Measurements from ENCODE around the gene SLC38A9. TPM values are rescaled to one million over a fixed set of nuclear protein-coding genes. Genes with fewer than 3 reads are reported as not detected.
A peak's percentile ranks its signal among the peaks of the same experiment; 100 is the strongest.

The SLC38A9 gene
- total and polyA plus RNA-seq, 5 donors from 2014 or later, result 16.3 to 21.1 (median 20.3) TPM

DNA sequence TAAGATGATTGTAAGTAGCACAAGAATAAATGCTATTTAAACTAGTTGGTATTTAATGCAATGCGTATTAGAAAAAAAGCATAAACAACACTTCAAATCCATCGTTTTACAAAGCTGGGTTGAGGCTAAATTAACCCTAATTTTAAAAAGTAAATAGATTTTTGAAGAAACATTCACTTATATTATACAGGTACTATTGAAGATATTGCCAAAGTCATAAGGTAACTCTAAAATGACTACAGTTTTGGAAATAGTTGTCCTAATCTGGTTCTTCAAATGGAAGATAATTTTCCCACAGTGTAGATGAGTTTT lies 20.1 kb downstream of the SLC38A9 start:
- DNase-seq, result no peak
- Mint-ChIP-seq H3K4me3 (no peak overlapping the region), H3K4me1 (peaks cover 2 to 6% (median 4%) of the 10 kb centered on the region in 4 donors), H3K9me3 (no peaks in the 10 kb centered on the region), H3K27ac (no peak overlapping the region), H3K27me3 (no peaks in the 10 kb centered on the region), H3K36me3 (peaks cover 12% of the 10 kb centered on the region)
- Histone ChIP-seq H3K4me1 (ENCODE audit: control insufficient read depth, insufficient read depth, low read length, poor library complexity, severe bottlenecking) (no peaks in the 10 kb centered on the region), H3K27ac (ENCODE audit: insufficient read depth, low read length, poor library complexity, severe bottlenecking) (no peak overlapping the region), H3K9me3 (ENCODE audit: control insufficient read depth in 2 of 2, low read length in 2 of 2) (no peaks in the 10 kb centered on the region), H3K36me3 (ENCODE audit: control insufficient read depth, insufficient read depth, low read length) (no peaks in the 10 kb centered on the region), H3K4me3 (ENCODE audit: low read depth, low read length) (no peak overlapping the region), H3K27me3 (ENCODE audit: control insufficient read depth, insufficient read depth, low read length) (no peaks in the 10 kb centered on the region)
- ATAC-seq (ENCODE audit: low read depth in 2 of 2), result no peak

DNA sequence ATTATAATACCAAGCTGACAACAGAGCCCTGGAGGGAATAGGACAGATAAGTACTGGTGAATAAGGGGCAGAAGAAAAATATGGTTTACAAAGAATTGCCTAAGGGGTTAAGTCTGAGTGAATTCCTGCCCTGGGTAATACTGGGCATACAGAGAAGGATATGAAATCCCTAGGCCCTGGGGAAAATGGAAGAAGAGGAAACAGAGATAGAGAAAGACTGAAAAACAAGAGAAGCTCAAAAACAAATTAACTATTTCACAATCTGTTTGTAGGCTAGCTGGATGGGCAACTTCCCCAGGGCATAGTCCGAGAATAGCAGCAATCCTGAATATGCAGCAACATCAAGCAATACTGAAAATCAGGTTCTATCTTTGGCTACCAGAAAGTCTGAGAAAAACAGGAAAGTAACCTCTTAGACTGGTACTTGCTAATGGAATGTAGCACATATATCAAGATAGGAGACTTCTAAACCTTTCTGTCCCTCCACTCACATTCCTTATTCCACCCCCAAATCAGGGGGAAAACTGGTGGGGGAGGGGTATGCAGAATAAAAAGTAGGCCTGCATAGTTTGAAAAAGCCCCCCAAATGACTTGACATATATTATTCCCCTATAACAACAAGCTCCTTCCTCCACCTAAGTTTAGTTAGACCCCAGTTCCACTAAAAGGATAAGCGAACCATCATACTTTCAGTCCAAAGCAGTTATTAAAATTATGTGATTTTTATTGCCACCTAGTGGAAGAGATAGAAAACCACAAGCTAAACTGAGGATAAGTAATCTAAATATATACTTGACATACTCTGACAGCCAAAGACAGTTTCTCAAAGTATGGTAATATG lies 20.6 kb downstream of the SLC38A9 start:
- DNase-seq (peak in 2 of 3 donors; percentile 47 to 62), ATAC-seq (ENCODE audit: low read depth in 2 of 2) (peak in 1 of 2 donors; percentile 39)
- Histone ChIP-seq H3K27me3 (ENCODE audit: control insufficient read depth, insufficient read depth, low read length) (no peaks in the 10 kb centered on the region), H3K36me3 (ENCODE audit: control insufficient read depth, insufficient read depth, low read length) (no peaks in the 10 kb centered on the region), H3K27ac (ENCODE audit: insufficient read depth, low read length, poor library complexity, severe bottlenecking) (no peak overlapping the region), H3K4me1 (ENCODE audit: control insufficient read depth, insufficient read depth, low read length, poor library complexity, severe bottlenecking) (no peaks in the 10 kb centered on the region), H3K9me3 (ENCODE audit: control insufficient read depth in 2 of 2, low read length in 2 of 2) (no peaks in the 10 kb centered on the region), H3K4me3 (ENCODE audit: low read depth, low read length) (no peak overlapping the region)
- Mint-ChIP-seq H3K27me3 (no peaks in the 10 kb centered on the region), H3K4me1 (peaks cover 2 to 6% (median 4%) of the 10 kb centered on the region in 4 donors), H3K36me3 (peaks cover 13% of the 10 kb centered on the region), H3K9me3 (no peaks in the 10 kb centered on the region), H3K4me3 (no peak overlapping the region), H3K27ac (no peak overlapping the region)

DNA sequence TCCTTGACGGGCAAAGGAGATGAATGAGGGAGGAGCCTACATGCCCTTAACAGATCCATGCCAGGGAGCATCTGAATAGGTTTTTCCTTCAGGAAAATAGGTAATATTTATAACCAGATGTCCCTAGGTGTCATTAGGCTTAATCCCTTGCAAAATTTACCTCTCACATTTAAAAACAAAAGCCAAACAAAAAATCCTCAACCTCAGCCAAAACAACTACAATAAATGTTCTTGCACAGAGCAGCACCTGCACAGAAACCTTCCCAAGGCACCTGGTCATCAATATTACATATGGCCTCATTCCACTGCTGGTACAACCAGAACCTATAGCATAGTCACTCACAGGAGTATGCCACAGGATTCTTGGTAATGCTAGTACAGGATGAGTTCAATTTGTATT lies 30.1 kb downstream of the SLC38A9 start:
- Mint-ChIP-seq H3K27ac (no peak overlapping the region), H3K36me3 (peaks cover 16% of the 10 kb centered on the region), H3K4me3 (no peak overlapping the region), H3K9me3 (no peaks in the 10 kb centered on the region), H3K27me3 (no peaks in the 10 kb centered on the region), H3K4me1 (peaks cover 0 to 3% (median 0%) of the 10 kb centered on the region in 4 donors)
- no peaks in the 10 kb centered on the region for H3K9me3 ChIP-seq (ENCODE audit: control insufficient read depth in 2 of 2, low read length in 2 of 2)
- no peak overlapping the region for H3K4me3 ChIP-seq (ENCODE audit: low read depth, low read length)
- no peak overlapping the region for H3K27ac ChIP-seq (ENCODE audit: insufficient read depth, low read length, poor library complexity, severe bottlenecking)
- DNase-seq, result no peak
- H3K4me1 ChIP-seq (ENCODE audit: control insufficient read depth, insufficient read depth, low read length, poor library complexity, severe bottlenecking), result no peaks in the 10 kb centered on the region
- no peak for ATAC-seq (ENCODE audit: low read depth in 2 of 2)
- no peaks in the 10 kb centered on the region for H3K36me3 ChIP-seq (ENCODE audit: control insufficient read depth, insufficient read depth, low read length)
- H3K27me3 ChIP-seq (ENCODE audit: control insufficient read depth, insufficient read depth, low read length), result no peaks in the 10 kb centered on the region

DNA sequence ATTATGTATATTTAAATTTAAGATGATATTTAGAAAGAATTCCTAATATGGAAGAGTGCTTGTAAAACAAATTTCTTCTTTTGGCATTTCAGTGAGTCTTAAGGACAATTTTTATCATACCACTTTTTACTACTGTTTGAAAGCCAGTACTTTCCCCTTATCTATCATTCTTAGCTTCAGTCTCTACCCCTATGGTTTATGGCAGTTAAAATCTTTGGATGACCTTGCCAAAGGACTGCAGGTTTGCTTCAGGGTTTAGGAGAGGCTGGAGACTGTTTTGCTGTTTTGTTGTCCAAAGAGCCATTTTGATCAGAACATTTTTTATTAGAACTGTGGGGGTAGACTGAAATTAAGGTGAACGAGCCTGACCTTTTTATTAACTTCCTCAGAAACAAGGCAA lies 30.8 kb downstream of the SLC38A9 start:
- no peaks in the 10 kb centered on the region for H3K27me3 ChIP-seq (ENCODE audit: control insufficient read depth, insufficient read depth, low read length)
- no peaks in the 10 kb centered on the region for H3K36me3 ChIP-seq (ENCODE audit: control insufficient read depth, insufficient read depth, low read length)
- no peaks in the 10 kb centered on the region for H3K4me1 ChIP-seq (ENCODE audit: control insufficient read depth, insufficient read depth, low read length, poor library complexity, severe bottlenecking)
- Mint-ChIP-seq H3K27me3 (no peaks in the 10 kb centered on the region), H3K9me3 (no peaks in the 10 kb centered on the region), H3K27ac (no peak overlapping the region), H3K36me3 (peaks cover 13% of the 10 kb centered on the region), H3K4me1 (peaks cover 0 to 3% (median 0%) of the 10 kb centered on the region in 4 donors), H3K4me3 (no peak overlapping the region)
- no peak for ATAC-seq (ENCODE audit: low read depth in 2 of 2)
- H3K4me3 ChIP-seq (ENCODE audit: low read depth, low read length), result no peak overlapping the region
- H3K27ac ChIP-seq (ENCODE audit: insufficient read depth, low read length, poor library complexity, severe bottlenecking), result no peak overlapping the region
- no peak for DNase-seq
- no peaks in the 10 kb centered on the region for H3K9me3 ChIP-seq (ENCODE audit: control insufficient read depth in 2 of 2, low read length in 2 of 2)

DNA sequence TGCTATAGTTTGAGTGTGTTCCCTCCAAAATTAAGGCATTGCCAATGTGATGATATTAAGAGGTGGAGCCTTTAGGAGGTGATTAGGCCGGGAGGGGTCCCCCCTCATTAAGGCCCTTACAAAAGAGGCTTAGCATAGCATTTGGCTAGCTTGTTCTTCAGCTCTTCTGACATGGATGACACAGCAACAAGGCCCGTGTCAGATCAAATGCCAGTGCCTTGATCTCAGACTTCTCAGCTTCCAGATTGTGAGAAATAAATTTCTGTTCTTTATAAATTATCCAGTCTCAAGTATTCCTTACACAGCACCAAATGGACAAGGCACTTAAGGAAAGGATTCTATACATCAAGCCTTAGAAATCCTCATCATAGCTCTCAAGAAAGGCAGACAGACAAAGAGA lies 31.8 kb downstream of the SLC38A9 start:
- H3K27ac ChIP-seq (ENCODE audit: insufficient read depth, low read length, poor library complexity, severe bottlenecking), result no peak overlapping the region
- Mint-ChIP-seq H3K4me3 (no peak overlapping the region), H3K36me3 (peaks cover 10% of the 10 kb centered on the region), H3K9me3 (no peaks in the 10 kb centered on the region), H3K4me1 (peaks cover 0 to 5% (median 2%) of the 10 kb centered on the region in 4 donors), H3K27me3 (no peaks in the 10 kb centered on the region), H3K27ac (no peak overlapping the region)
- H3K4me1 ChIP-seq (ENCODE audit: control insufficient read depth, insufficient read depth, low read length, poor library complexity, severe bottlenecking), result no peaks in the 10 kb centered on the region
- H3K4me3 ChIP-seq (ENCODE audit: low read depth, low read length), result no peak overlapping the region
- DNase-seq (no peak), ATAC-seq (ENCODE audit: low read depth in 2 of 2) (no peak)
- H3K36me3 ChIP-seq (ENCODE audit: control insufficient read depth, insufficient read depth, low read length), result no peaks in the 10 kb centered on the region
- no peaks in the 10 kb centered on the region for H3K27me3 ChIP-seq (ENCODE audit: control insufficient read depth, insufficient read depth, low read length)
- no peaks in the 10 kb centered on the region for H3K9me3 ChIP-seq (ENCODE audit: control insufficient read depth in 2 of 2, low read length in 2 of 2)

DNA sequence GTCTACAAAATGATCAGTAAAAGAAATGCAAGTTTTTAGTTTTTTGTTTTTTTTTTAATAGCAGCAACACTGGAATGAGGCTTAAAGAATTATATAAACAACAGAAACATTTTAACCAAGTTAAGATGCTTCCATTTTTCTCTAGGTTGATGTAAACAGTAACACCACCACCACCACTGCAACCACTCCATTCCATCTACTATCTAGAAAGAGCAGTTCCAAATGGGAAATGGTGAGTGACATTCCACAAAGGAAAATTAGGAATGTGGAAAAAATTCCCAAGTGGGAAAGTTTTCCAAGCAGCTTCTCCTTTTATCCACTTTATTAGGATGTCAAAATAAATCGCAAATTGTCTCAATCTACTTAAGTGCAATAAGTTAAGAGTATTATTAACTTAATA lies 32.6 kb downstream of the SLC38A9 start:
- peaks cover 10% of the 10 kb centered on the region for H3K36me3 Mint-ChIP-seq
- no peaks in the 10 kb centered on the region for H3K9me3 ChIP-seq (ENCODE audit: control insufficient read depth in 2 of 2, low read length in 2 of 2)

DNA sequence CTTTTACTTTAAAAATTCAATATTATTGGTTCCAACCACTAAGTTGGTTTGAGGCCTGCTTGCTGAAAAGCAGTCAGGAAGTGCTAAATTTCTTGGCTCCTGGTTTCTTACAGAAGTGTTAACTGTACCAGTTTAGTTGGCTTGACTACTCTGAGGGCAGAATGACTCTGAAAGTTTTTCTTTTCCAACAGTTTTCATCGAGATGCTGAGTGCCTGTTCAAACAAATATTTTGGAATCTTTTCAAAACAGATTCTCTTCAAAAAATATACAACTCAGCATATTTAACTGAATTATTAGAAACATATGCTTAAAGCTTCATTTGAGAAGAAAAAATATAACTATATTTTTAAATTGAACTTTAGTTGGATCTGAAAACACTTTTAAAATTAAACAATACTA lies 37.0 kb downstream of the SLC38A9 start:
- Histone ChIP-seq H3K4me1 (ENCODE audit: control insufficient read depth, insufficient read depth, low read length, poor library complexity, severe bottlenecking) (no peaks in the 10 kb centered on the region), H3K36me3 (ENCODE audit: control insufficient read depth, insufficient read depth, low read length) (no peaks in the 10 kb centered on the region), H3K4me3 (ENCODE audit: low read depth, low read length) (no peak overlapping the region), H3K27ac (ENCODE audit: insufficient read depth, low read length, poor library complexity, severe bottlenecking) (no peak overlapping the region), H3K27me3 (ENCODE audit: control insufficient read depth, insufficient read depth, low read length) (no peaks in the 10 kb centered on the region), H3K9me3 (ENCODE audit: control insufficient read depth in 2 of 2, low read length in 2 of 2) (no peaks in the 10 kb centered on the region)
- H3K9me3 Mint-ChIP-seq, result no peaks in the 10 kb centered on the region
- H3K36me3 Mint-ChIP-seq, result peaks cover 9% of the 10 kb centered on the region
- H3K4me3 Mint-ChIP-seq, result no peak overlapping the region
- H3K27ac Mint-ChIP-seq, result no peak overlapping the region
- H3K4me1 Mint-ChIP-seq, result peaks cover 0 to 15% (median 4%) of the 10 kb centered on the region in 4 donors
- DNase-seq (no peak), ATAC-seq (ENCODE audit: low read depth in 2 of 2) (no peak)
- H3K27me3 Mint-ChIP-seq, result no peaks in the 10 kb centered on the region

More for the DNA sequence above, 32.6 kb downstream of the SLC38A9 start:
- Histone ChIP-seq H3K4me1 (ENCODE audit: control insufficient read depth, insufficient read depth, low read length, poor library complexity, severe bottlenecking) (no peaks in the 10 kb centered on the region), H3K27ac (ENCODE audit: insufficient read depth, low read length, poor library complexity, severe bottlenecking) (no peak overlapping the region), H3K27me3 (ENCODE audit: control insufficient read depth, insufficient read depth, low read length) (no peaks in the 10 kb centered on the region), H3K36me3 (ENCODE audit: control insufficient read depth, insufficient read depth, low read length) (no peaks in the 10 kb centered on the region), H3K4me3 (ENCODE audit: low read depth, low read length) (no peak overlapping the region)
- ATAC-seq (ENCODE audit: low read depth in 2 of 2), result no peak
- Mint-ChIP-seq H3K27ac (no peak overlapping the region), H3K4me1 (peaks cover 0 to 10% (median 3%) of the 10 kb centered on the region in 4 donors), H3K27me3 (no peaks in the 10 kb centered on the region), H3K9me3 (no peaks in the 10 kb centered on the region), H3K4me3 (no peak overlapping the region)
- no peak for DNase-seq

DNA sequence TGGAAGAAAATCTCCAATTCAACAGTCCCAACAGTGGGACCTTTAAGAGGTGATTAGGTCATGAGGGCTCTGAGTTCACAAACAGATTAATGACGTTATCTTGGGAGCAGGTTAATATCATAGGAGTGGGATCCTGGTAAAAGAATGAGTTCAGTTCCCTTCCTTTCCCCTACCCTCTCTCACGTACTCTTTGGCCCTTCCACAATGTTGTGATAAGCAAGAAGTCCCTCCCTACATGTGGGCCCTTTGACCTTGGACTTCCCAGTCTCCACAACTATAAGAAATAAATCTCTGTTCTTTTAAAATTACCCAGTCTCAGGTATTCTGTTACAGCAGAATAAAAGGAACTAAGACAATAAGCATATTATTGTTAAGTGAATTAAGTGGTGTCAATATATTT lies 37.8 kb downstream of the SLC38A9 start:
- H3K36me3 ChIP-seq (ENCODE audit: control insufficient read depth, insufficient read depth, low read length), result no peaks in the 10 kb centered on the region
- Mint-ChIP-seq H3K4me1 (peaks cover 0 to 15% (median 4%) of the 10 kb centered on the region in 4 donors), H3K36me3 (peaks cover 9% of the 10 kb centered on the region), H3K4me3 (no peak overlapping the region), H3K27ac (no peak overlapping the region), H3K9me3 (no peaks in the 10 kb centered on the region), H3K27me3 (no peaks in the 10 kb centered on the region)
- DNase-seq (no peak), ATAC-seq (ENCODE audit: low read depth in 2 of 2) (no peak)
- no peaks in the 10 kb centered on the region for H3K9me3 ChIP-seq (ENCODE audit: control insufficient read depth in 2 of 2, low read length in 2 of 2)
- no peaks in the 10 kb centered on the region for H3K27me3 ChIP-seq (ENCODE audit: control insufficient read depth, insufficient read depth, low read length)
- H3K4me1 ChIP-seq (ENCODE audit: control insufficient read depth, insufficient read depth, low read length, poor library complexity, severe bottlenecking), result no peaks in the 10 kb centered on the region
- no peak overlapping the region for H3K4me3 ChIP-seq (ENCODE audit: low read depth, low read length)
- H3K27ac ChIP-seq (ENCODE audit: insufficient read depth, low read length, poor library complexity, severe bottlenecking), result no peak overlapping the region

Measured in CD4-positive, CD25-positive, alpha-beta regulatory T cell (primary cell).